HG02973 (cell line): ENCODE data around the gene ANKFN1.

Experiments used
- ATAC-seq: cut with Tn5 transposase; IDR thresholded peaks from one replicate; pipeline ENCODE4 v1.9.1; 2021; ENCODE audit warnings: moderate library complexity; ENCODE audit not compliant: unreplicated experiment

ANKFN1 gene

GRCh38 chr17:56152874-56153602, at the start of gene ANKFN1:
Gene ANKFN1, plus strand, starts transcription at chr17:56153475. Its CDS starts 59,193 bp downstream, at chr17:56212668.
- no peak for ATAC-seq

- ATAC-seq: peak; percentile 56
Measured at GRCh38 chr17:56108811-56109284, 44.4 kb upstream of the ANKFN1 start.

- no peak for ATAC-seq
Measured at GRCh38 chr17:56109836-56110235, 43.4 kb upstream of the ANKFN1 start.

- no peak for ATAC-seq
Measured at GRCh38 chr17:56110463-56111135, 42.7 kb upstream of the ANKFN1 start.

GRCh38 chr17:56111706-56112485, 41.4 kb upstream of the ANKFN1 start:
- no peak for ATAC-seq

GRCh38 chr17:56113486-56113885, 39.8 kb upstream of the ANKFN1 start:
- no peak for ATAC-seq

- ATAC-seq: no peak
Measured at GRCh38 chr17:56114469-56114868, 38.8 kb upstream of the ANKFN1 start.

- no peak for ATAC-seq
Measured at GRCh38 chr17:56119191-56119590, 34.1 kb upstream of the ANKFN1 start.

GRCh38 chr17:56119936-56120335, 33.3 kb upstream of the ANKFN1 start:
- no peak for ATAC-seq

GRCh38 chr17:56121191-56122051, 31.9 kb upstream of the ANKFN1 start:
- no peak for ATAC-seq

GRCh38 chr17:56125830-56126819, 27.1 kb upstream of the ANKFN1 start:
- ATAC-seq: no peak

- ATAC-seq: no peak
Measured at GRCh38 chr17:56130026-56130425, 23.2 kb upstream of the ANKFN1 start.

GRCh38 chr17:56130631-56131030, 22.6 kb upstream of the ANKFN1 start:
- no peak for ATAC-seq

GRCh38 chr17:56131431-56131830, 21.8 kb upstream of the ANKFN1 start:
- no peak for ATAC-seq

GRCh38 chr17:56136301-56136700, 17.0 kb upstream of the ANKFN1 start:
- no peak for ATAC-seq

GRCh38 chr17:56141046-56141839, 12.0 kb upstream of the ANKFN1 start:
- no peak for ATAC-seq

- no peak for ATAC-seq
Measured at GRCh38 chr17:56142325-56142724, 10.9 kb upstream of the ANKFN1 start.

- no peak for ATAC-seq
Measured at GRCh38 chr17:56142781-56143180, 10.5 kb upstream of the ANKFN1 start.

- no peak for ATAC-seq
Measured at GRCh38 chr17:56144223-56144622, 9.1 kb upstream of the ANKFN1 start.
